HG02678 (cell line): ENCODE measurements around the gene OLFML2B.
A peak's percentile ranks its signal among the peaks of the same experiment; 100 is the strongest.
"Not testable (repeated sequence)": the region's sequence is repeated elsewhere in the genome, so short reads cannot be mapped to it uniquely, and the experiment has no call there.

ENCODE experiments used
- ATAC-seq: cut with Tn5 transposase; IDR thresholded peaks from one replicate; pipeline ENCODE4 v1.9.1; 2021; ENCODE audit warnings: mild to moderate bottlenecking, moderate library complexity; ENCODE audit not compliant: unreplicated experiment

The OLFML2B gene

GRCh38 chr1:162036163-162036562 is 12.5 kb upstream of the OLFML2B start:
- ATAC-seq = no peak

- ATAC-seq = no peak
Observed at GRCh38 chr1:162035241-162035640, 11.6 kb upstream of the OLFML2B start.

- no peak for ATAC-seq
Observed at GRCh38 chr1:162033428-162033827, 9.8 kb upstream of the OLFML2B start.

- no peak for ATAC-seq
Observed at GRCh38 chr1:162030759-162031280, 7.2 kb upstream of the OLFML2B start.

- ATAC-seq = no peak
Observed at GRCh38 chr1:162029157-162029556, 5.5 kb upstream of the OLFML2B start.

- ATAC-seq = peak; percentile 60
Observed at GRCh38 chr1:162028726-162029125, 5.1 kb upstream of the OLFML2B start.

GRCh38 chr1:162026881-162027280 is 3.2 kb upstream of the OLFML2B start:
- no peak for ATAC-seq

- no peak for ATAC-seq
Observed at GRCh38 chr1:162025541-162025940, 1.9 kb upstream of the OLFML2B start.

GRCh38 chr1:162023181-162023546 is 505 bp downstream of the OLFML2B start:
- ATAC-seq = no peak

GRCh38 chr1:162022626-162023025 is 1.0 kb downstream of the OLFML2B start:
- ATAC-seq = no peak

- no peak for ATAC-seq
Observed at GRCh38 chr1:162021124-162021523, 2.5 kb downstream of the OLFML2B start.

- no peak for ATAC-seq
Observed at GRCh38 chr1:162020150-162020549, 3.5 kb downstream of the OLFML2B start.

GRCh38 chr1:162019446-162019845 is 4.2 kb downstream of the OLFML2B start:
- ATAC-seq = no peak

- no peak for ATAC-seq
Observed at GRCh38 chr1:162019006-162019405, 4.7 kb downstream of the OLFML2B start.

GRCh38 chr1:162018418-162018817 is 5.3 kb downstream of the OLFML2B start:
- no peak for ATAC-seq

GRCh38 chr1:162017791-162018190 is 5.9 kb downstream of the OLFML2B start:
- ATAC-seq = not testable (repeated sequence)

GRCh38 chr1:162016631-162017030 is 7.0 kb downstream of the OLFML2B start:
- no peak for ATAC-seq

GRCh38 chr1:162015196-162015595 is 8.5 kb downstream of the OLFML2B start:
- ATAC-seq = no peak

- no peak for ATAC-seq
Observed at GRCh38 chr1:162014202-162014601, 9.5 kb downstream of the OLFML2B start.

- no peak for ATAC-seq
Observed at GRCh38 chr1:162013289-162013688, 10.4 kb downstream of the OLFML2B start.

- no peak for ATAC-seq
Observed at GRCh38 chr1:162011337-162012012, 12.2 kb downstream of the OLFML2B start.

GRCh38 chr1:162010175-162010506 is 13.5 kb downstream of the OLFML2B start:
- no peak for ATAC-seq

- ATAC-seq = no peak
Observed at GRCh38 chr1:162009501-162010174, 14.0 kb downstream of the OLFML2B start.
